ENCODE measurements around the gene MTHFD2L.

GRCh38 chr4:74255096-74255495 lies 97.2 kb downstream of the MTHFD2L start:
- TF ChIP-seq TAF1 (IDR thresholded peaks at IDR 0.05; ENCODE audit: low read depth, low read length) = no peak
- no peak for TF ChIP-seq POLR2A (IDR thresholded peaks at IDR 0.05; ENCODE audit: low read depth, low read length)
- TF ChIP-seq POLR2AphosphoS5 (IDR thresholded peaks at IDR 0.05; ENCODE audit: low read depth, low read length) = no peak
- no peak for TF ChIP-seq SPI1 (IDR thresholded peaks at IDR 0.05; ENCODE audit: low read depth, low read length)

Measured in GM12891 (cell line).